Measurements from ENCODE around the gene ETV2.
A peak's percentile ranks its signal among the peaks of the same experiment; 100 is the strongest.

ETV2 gene

DNA sequence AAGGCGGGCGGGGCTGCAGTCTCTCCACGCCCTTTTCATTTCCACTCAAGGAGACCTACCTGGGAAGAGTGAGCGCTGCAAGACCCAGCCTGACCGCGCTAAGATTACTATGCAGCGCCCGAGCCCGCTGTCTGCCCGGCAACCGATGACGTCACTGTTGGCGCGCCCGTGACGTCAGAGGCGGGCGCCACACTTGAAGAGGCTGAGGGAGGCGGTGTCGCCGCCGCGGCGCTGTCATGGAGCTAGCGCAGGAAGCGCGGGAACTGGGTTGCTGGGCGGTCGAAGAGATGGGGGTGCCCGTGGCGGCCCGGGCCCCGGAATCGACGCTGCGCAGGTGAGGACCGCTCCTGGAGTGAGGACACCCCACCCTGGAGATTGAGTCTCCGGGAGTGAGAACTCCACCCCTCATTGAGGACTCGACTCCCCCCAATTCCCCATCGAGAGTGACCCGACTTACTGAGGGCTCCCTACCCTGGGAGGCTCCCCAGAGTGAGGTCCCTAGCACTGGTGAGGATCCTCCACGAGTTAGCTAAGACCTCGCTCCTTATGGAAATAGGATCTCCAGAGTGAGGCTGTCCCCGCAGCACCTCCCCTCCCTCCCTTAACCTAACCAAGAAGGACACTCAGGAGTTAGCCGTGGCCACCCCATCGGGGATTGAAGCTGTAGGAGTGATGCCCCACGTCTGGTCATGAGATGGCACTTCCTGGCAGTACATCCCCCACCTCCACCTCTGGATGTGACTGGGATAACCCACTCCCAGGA is 28.8 kb upstream of the ETV2 start, which contains the start of gene HAUS5 (continued):
- TF ChIP-seq ZSCAN30 (tag by site-specific recombination; IDR thresholded peaks at IDR 0.05): peak; percentile 93
- TF ChIP-seq ZFP69B (tag by site-specific recombination; IDR thresholded peaks at IDR 0.05): peak; percentile 82
- TF ChIP-seq ZXDB (tag by site-specific recombination; IDR thresholded peaks at IDR 0.05): peak; percentile 93
- TF ChIP-seq PRDM1 (tag by site-specific recombination; IDR thresholded peaks at IDR 0.05): peak; percentile 75
- TF ChIP-seq SCRT2 (tag by site-specific recombination; IDR thresholded peaks at IDR 0.05): peak; percentile 85
- TF ChIP-seq, protein P1, sequence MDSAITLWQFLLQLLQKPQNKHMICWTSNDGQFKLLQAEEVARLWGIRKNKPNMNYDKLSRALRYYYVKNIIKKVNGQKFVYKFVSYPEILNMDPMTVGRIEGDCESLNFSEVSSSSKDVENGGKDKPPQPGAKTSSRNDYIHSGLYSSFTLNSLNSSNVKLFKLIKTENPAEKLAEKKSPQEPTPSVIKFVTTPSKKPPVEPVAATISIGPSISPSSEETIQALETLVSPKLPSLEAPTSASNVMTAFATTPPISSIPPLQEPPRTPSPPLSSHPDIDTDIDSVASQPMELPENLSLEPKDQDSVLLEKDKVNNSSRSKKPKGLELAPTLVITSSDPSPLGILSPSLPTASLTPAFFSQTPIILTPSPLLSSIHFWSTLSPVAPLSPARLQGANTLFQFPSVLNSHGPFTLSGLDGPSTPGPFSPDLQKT (IDR thresholded peaks at IDR 0.05; ENCODE audit: borderline replicate concordance, low read depth, low read length): no peak

DNA sequence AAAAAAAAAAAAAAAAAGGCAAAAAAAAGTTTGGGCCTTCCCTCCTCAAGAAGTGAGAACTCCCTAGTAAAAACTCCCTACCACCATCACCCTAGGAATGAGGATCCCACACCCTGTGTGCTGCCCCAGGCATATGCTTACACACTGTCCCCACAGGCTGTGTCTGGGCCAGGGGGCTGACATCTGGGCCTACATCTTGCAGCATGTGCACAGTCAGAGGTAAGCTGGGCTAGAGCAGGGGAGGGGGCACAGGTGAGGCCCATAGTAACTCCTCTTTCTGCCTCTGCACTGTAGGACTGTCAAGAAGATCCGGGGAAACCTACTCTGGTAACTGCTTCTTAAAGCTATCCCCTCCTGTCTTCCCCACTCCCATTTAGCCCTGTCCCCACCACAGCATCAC is 28.0 kb upstream of the ETV2 start:
- H3K9me3 ChIP-seq (ENCODE audit: control insufficient read depth, insufficient read depth, low read depth, low read length): no peaks in the 10 kb centered on the region; the same call in 1 of the 2 replicates
- POLR2A ChIA-PET: interaction anchor here (0.7 to 2.3 kb wide), 7 partner anchors 10 to 269 kb away, joined by 3 to 32 read pairs (median 9); partner anchors contain the start of gene COX6B1
- CTCF ChIA-PET: interaction anchor here (0.9 to 2.5 kb wide), 6 partner anchors 9 to 546 kb away, joined by 3 to 22 read pairs (median 8); no protein-coding TSS in a partner anchor
- peaks cover 13% of the 10 kb centered on the region for H3K4me1 ChIP-seq (ENCODE audit: control insufficient read depth, insufficient read depth, low read length)
- H3K36me3 ChIP-seq (ENCODE audit: control insufficient read depth in 2 of 2, insufficient read depth in 1 of 2, low read length in 2 of 2): peaks cover 47 to 50% of the 10 kb centered on the region in 2 experiments
- TF ChIP-seq ZNF146 (tag by site-specific recombination; IDR thresholded peaks at IDR 0.05) (0 out of 2 replicates have a peak, but pooled peaks have one; percentile 1), ZNF426 (tag by site-specific recombination; IDR thresholded peaks at IDR 0.05) (no peak), ZNF138 (tag by site-specific recombination; IDR thresholded peaks at IDR 0.05; ENCODE audit: borderline replicate concordance) (no peak), ZNF121 (tag by site-specific recombination; IDR thresholded peaks at IDR 0.05) (no peak), FEZF1 (tag by site-specific recombination; IDR thresholded peaks at IDR 0.05) (no peak), IKZF3 (tag by site-specific recombination; IDR thresholded peaks at IDR 0.05) (no peak), ZBTB8A (tag by site-specific recombination; IDR thresholded peaks at IDR 0.05) (no peak), ZNF768 (tag by site-specific recombination; IDR thresholded peaks at IDR 0.05) (no peak), ZNF777 (tag by site-specific recombination; IDR thresholded peaks at IDR 0.05; ENCODE audit: borderline replicate concordance) (no peak), ZNF221 (tag by site-specific recombination; IDR thresholded peaks at IDR 0.05; ENCODE audit: borderline replicate concordance) (no peak), ZNF423 (tag by site-specific recombination; IDR thresholded peaks at IDR 0.05) (no peak)
- TF ChIP-seq, protein P2, sequence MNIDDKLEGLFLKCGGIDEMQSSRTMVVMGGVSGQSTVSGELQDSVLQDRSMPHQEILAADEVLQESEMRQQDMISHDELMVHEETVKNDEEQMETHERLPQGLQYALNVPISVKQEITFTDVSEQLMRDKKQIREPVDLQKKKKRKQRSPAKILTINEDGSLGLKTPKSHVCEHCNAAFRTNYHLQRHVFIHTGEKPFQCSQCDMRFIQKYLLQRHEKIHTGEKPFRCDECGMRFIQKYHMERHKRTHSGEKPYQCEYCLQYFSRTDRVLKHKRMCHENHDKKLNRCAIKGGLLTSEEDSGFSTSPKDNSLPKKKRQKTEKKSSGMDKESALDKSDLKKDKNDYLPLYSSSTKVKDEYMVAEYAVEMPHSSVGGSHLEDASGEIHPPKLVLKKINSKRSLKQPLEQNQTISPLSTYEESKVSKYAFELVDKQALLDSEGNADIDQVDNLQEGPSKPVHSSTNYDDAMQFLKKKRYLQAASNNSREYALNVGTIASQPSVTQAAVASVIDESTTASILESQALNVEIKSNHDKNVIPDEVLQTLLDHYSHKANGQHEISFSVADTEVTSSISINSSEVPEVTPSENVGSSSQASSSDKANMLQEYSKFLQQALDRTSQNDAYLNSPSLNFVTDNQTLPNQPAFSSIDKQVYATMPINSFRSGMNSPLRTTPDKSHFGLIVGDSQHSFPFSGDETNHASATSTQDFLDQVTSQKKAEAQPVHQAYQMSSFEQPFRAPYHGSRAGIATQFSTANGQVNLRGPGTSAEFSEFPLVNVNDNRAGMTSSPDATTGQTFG (tag by site-specific recombination; IDR thresholded peaks at IDR 0.05; ENCODE audit: borderline replicate concordance): no peak
- TF ChIP-seq, protein P3, sequence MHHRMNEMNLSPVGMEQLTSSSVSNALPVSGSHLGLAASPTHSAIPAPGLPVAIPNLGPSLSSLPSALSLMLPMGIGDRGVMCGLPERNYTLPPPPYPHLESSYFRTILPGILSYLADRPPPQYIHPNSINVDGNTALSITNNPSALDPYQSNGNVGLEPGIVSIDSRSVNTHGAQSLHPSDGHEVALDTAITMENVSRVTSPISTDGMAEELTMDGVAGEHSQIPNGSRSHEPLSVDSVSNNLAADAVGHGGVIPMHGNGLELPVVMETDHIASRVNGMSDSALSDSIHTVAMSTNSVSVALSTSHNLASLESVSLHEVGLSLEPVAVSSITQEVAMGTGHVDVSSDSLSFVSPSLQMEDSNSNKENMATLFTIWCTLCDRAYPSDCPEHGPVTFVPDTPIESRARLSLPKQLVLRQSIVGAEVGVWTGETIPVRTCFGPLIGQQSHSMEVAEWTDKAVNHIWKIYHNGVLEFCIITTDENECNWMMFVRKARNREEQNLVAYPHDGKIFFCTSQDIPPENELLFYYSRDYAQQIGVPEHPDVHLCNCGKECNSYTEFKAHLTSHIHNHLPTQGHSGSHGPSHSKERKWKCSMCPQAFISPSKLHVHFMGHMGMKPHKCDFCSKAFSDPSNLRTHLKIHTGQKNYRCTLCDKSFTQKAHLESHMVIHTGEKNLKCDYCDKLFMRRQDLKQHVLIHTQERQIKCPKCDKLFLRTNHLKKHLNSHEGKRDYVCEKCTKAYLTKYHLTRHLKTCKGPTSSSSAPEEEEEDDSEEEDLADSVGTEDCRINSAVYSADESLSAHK (tag by site-specific recombination; IDR thresholded peaks at IDR 0.05): no peak
- TF ChIP-seq, protein P4, sequence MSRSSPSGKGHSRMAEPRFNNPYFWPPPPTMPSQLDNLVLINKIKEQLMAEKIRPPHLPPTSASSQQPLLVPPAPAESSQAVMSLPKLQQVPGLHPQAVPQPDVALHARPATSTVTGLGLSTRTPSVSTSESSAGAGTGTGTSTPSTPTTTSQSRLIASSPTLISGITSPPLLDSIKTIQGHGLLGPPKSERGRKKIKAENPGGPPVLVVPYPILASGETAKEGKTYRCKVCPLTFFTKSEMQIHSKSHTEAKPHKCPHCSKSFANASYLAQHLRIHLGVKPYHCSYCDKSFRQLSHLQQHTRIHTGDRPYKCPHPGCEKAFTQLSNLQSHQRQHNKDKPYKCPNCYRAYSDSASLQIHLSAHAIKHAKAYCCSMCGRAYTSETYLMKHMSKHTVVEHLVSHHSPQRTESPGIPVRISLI (tag by site-specific recombination; IDR thresholded peaks at IDR 0.05): peak; percentile 85; the same call in 1 of the 2 replicates
- TF ChIP-seq, protein P5, sequence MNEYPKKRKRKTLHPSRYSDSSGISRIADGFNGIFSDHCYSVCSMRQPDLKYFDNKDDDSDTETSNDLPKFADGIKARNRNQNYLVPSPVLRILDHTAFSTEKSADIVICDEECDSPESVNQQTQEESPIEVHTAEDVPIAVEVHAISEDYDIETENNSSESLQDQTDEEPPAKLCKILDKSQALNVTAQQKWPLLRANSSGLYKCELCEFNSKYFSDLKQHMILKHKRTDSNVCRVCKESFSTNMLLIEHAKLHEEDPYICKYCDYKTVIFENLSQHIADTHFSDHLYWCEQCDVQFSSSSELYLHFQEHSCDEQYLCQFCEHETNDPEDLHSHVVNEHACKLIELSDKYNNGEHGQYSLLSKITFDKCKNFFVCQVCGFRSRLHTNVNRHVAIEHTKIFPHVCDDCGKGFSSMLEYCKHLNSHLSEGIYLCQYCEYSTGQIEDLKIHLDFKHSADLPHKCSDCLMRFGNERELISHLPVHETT (tag by site-specific recombination; IDR thresholded peaks at IDR 0.05): no peak
- no peak overlapping the region for H3K4me3 ChIP-seq (ENCODE audit: low read depth, low read length)
- H3K27ac ChIP-seq (ENCODE audit: extremely low read depth, low read depth, low read length): 0 out of 2 replicates have a peak overlapping the region, but pooled peaks have one; percentile 16
